Tibial nerve (tissue), 3 donors: ENCODE measurements around the gene PRKRIP1.

Source experiments
- POLR2A ChIP-seq, 2 donors: fragments of 450-650 bp; IDR thresholded peaks; one replicate each; pipeline ENCODE4 v1.6.1; 2017; ENCODE audit warnings: antibody characterized with exemption in 2 of 2, mild to moderate bottlenecking in 2 of 2, moderate library complexity in 2 of 2
- TF ChIP-seq, protein P1 (sequence below), 5 experiments: fragments of 200-600 bp in 3 of 5; fragments of 450-650 bp in 2 of 5; sonication (generic) in 3 of 5; IDR thresholded peaks; one replicate each; pipeline ENCODE4 v1.5.1; 2016 to 2019; ENCODE audit warnings: antibody characterized with exemption in 5 of 5, mild to moderate bottlenecking in 3 of 5, moderate library complexity in 2 of 5

DNA sequence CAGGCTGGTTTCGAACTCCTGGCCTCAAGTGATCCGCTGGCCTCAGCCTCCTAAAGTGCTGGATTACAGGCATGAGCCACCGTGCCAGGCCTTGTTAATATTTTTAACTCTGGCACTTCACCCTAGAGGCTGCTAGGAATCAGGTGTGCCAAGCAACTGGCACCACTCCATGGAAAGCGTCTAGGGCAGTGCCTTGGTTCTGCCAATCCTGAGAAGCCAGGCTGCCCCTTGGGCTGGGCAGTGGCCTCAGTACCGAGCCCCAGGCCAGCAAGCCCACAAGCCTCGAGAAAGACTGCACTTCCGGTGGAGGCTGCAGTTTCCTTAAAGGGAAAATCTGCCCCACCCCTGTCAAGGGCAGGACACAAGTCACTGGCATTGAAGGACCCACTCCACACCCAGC is 57.2 kb downstream of the PRKRIP1 start:
- TF ChIP-seq POLR2A (IDR thresholded peaks at IDR 0.05) = no peak
- TF ChIP-seq, protein P1, sequence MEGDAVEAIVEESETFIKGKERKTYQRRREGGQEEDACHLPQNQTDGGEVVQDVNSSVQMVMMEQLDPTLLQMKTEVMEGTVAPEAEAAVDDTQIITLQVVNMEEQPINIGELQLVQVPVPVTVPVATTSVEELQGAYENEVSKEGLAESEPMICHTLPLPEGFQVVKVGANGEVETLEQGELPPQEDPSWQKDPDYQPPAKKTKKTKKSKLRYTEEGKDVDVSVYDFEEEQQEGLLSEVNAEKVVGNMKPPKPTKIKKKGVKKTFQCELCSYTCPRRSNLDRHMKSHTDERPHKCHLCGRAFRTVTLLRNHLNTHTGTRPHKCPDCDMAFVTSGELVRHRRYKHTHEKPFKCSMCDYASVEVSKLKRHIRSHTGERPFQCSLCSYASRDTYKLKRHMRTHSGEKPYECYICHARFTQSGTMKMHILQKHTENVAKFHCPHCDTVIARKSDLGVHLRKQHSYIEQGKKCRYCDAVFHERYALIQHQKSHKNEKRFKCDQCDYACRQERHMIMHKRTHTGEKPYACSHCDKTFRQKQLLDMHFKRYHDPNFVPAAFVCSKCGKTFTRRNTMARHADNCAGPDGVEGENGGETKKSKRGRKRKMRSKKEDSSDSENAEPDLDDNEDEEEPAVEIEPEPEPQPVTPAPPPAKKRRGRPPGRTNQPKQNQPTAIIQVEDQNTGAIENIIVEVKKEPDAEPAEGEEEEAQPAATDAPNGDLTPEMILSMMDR (IDR thresholded peaks at IDR 0.05) = no peak
